ENCODE results near the gene MTR.

Gene MTR

GRCh38 chr1:236795035-236795756, at the start of gene MTR:
Gene MTR (plus strand): TSS chr1:236795292. CDS start chr1:236795704, 412 bp downstream.
- Histone ChIP-seq H3K4me2 (peak within 1 kb of the TSS; percentile 86), H3K9ac (peak within 1 kb of the TSS; percentile 99), H3K4me1 (ENCODE audit: low read depth, poor library complexity, severe bottlenecking) (peaks cover 15% of the 10 kb centered on the region), H3K27ac (peak within 1 kb of the TSS; percentile 99), H3K4me3 (IDR thresholded peaks at IDR 0.05; ENCODE audit: insufficient read depth, low read depth, low read length) (peak within 1 kb of the TSS; percentile 68), H3K27me3 (ENCODE audit: insufficient read depth, low read depth) (no peaks in the 10 kb centered on the region), H4K20me1 (ENCODE audit: insufficient read depth) (no peaks in the 10 kb centered on the region; the same call in 1 of the 2 replicates), H2AFZ (ENCODE audit: low read depth) (peak within 1 kb of the TSS; percentile 75), H3K79me2 (ENCODE audit: insufficient read depth, low read depth) (peaks cover 41% of the 10 kb centered on the region), H3K36me3 (ENCODE audit: insufficient read depth) (no peaks in the 10 kb centered on the region)
- TF ChIP-seq CTCF (conservative IDR thresholded peaks at IDR 0.05; ENCODE audit: low read depth, low read length), result no peak

- Histone ChIP-seq H3K9ac (no peak overlapping the region), H3K4me3 (IDR thresholded peaks at IDR 0.05; ENCODE audit: insufficient read depth, low read depth, low read length) (no peak overlapping the region), H3K4me2 (no peak overlapping the region), H3K27me3 (ENCODE audit: insufficient read depth, low read depth) (no peaks in the 10 kb centered on the region), H3K4me1 (ENCODE audit: low read depth, poor library complexity, severe bottlenecking) (no peaks in the 10 kb centered on the region), H4K20me1 (ENCODE audit: insufficient read depth) (no peaks in the 10 kb centered on the region), H3K27ac (no peak overlapping the region), H2AFZ (ENCODE audit: low read depth) (no peak overlapping the region), H3K79me2 (ENCODE audit: insufficient read depth, low read depth) (no peaks in the 10 kb centered on the region), H3K36me3 (ENCODE audit: insufficient read depth) (no peaks in the 10 kb centered on the region)
- no peak for TF ChIP-seq CTCF (conservative IDR thresholded peaks at IDR 0.05; ENCODE audit: low read depth, low read length)
Observed at GRCh38 chr1:236746785-236747184, 48.3 kb upstream of the MTR start.

- no peak overlapping the region for H3K4me2 ChIP-seq
- H3K4me1 ChIP-seq (ENCODE audit: low read depth, poor library complexity, severe bottlenecking), result no peaks in the 10 kb centered on the region
- no peaks in the 10 kb centered on the region for H3K79me2 ChIP-seq (ENCODE audit: insufficient read depth, low read depth)
- no peak for TF ChIP-seq CTCF (conservative IDR thresholded peaks at IDR 0.05; ENCODE audit: low read depth, low read length)
- H3K36me3 ChIP-seq (ENCODE audit: insufficient read depth), result no peaks in the 10 kb centered on the region
- no peaks in the 10 kb centered on the region for H4K20me1 ChIP-seq (ENCODE audit: insufficient read depth)
- H3K27ac ChIP-seq, result no peak overlapping the region
- H3K27me3 ChIP-seq (ENCODE audit: insufficient read depth, low read depth), result no peaks in the 10 kb centered on the region
- H3K4me3 ChIP-seq (IDR thresholded peaks at IDR 0.05; ENCODE audit: insufficient read depth, low read depth, low read length), result no peak overlapping the region
- H3K9ac ChIP-seq, result no peak overlapping the region
- no peak overlapping the region for H2AFZ ChIP-seq (ENCODE audit: low read depth)
Observed at GRCh38 chr1:236747311-236747985, 47.6 kb upstream of the MTR start.

- H3K27me3 ChIP-seq (ENCODE audit: insufficient read depth, low read depth), result no peaks in the 10 kb centered on the region
- TF ChIP-seq CTCF (conservative IDR thresholded peaks at IDR 0.05; ENCODE audit: low read depth, low read length), result no peak
- H3K27ac ChIP-seq, result no peak overlapping the region
- no peaks in the 10 kb centered on the region for H3K36me3 ChIP-seq (ENCODE audit: insufficient read depth)
- no peaks in the 10 kb centered on the region for H3K79me2 ChIP-seq (ENCODE audit: insufficient read depth, low read depth)
- H3K9ac ChIP-seq, result no peak overlapping the region
- H2AFZ ChIP-seq (ENCODE audit: low read depth), result no peak overlapping the region
- H3K4me3 ChIP-seq (IDR thresholded peaks at IDR 0.05; ENCODE audit: insufficient read depth, low read depth, low read length), result no peak overlapping the region
- no peaks in the 10 kb centered on the region for H4K20me1 ChIP-seq (ENCODE audit: insufficient read depth)
- H3K4me2 ChIP-seq, result no peak overlapping the region
- H3K4me1 ChIP-seq (ENCODE audit: low read depth, poor library complexity, severe bottlenecking), result no peaks in the 10 kb centered on the region
Observed at GRCh38 chr1:236748268-236748870, 46.7 kb upstream of the MTR start.
